SK-N-SH treated with all-trans-retinoic acid at 6 μM for 48 hours (cell line): ENCODE data around the gene TRPM5.

Experiments
- ATAC-seq: fragments of 200-7000 bp; cut with Tn5 transposase; 3 replicates; pipeline ENCODE4 v1.9.1; 2020; ENCODE audit warnings: mild to moderate bottlenecking, moderate library complexity
- BACH2 ChIP-seq: fragments of 250-450 bp; sonication (Bioruptor Pico); IDR thresholded peaks from 2 replicates; pipeline ENCODE4 v1.9.0; 2021; ENCODE audit warnings: mild to moderate bottlenecking, borderline replicate concordance
- ISL1 ChIP-seq: fragments of 250-450 bp; sonication (Bioruptor Pico); IDR thresholded peaks from 2 replicates; pipeline ENCODE4 v2.1.2; 2022; ENCODE audit warnings: mild to moderate bottlenecking, moderate library complexity
- RARB ChIP-seq: fragments of 250-450 bp; sonication (Bioruptor Pico); IDR thresholded peaks from 2 replicates; pipeline ENCODE4 v1.8.0; 2021; ENCODE audit warnings: mild to moderate bottlenecking, moderate library complexity
- TOX ChIP-seq: fragments of 250-450 bp; sonication (Bioruptor Pico); IDR thresholded peaks from 2 replicates; pipeline ENCODE4 v1.8.0; 2021; ENCODE audit warnings: mild to moderate bottlenecking, moderate library complexity, borderline replicate concordance
- ZNF565 ChIP-seq: fragments of 450-650 bp; formaldehyde crosslinking; conservative IDR thresholded peaks from 2 replicates; pipeline ENCODE4 v1.5.0; 2020; ENCODE audit warnings: low read depth, mild to moderate bottlenecking, moderate library complexity
- TF ChIP-seq, protein P1 (sequence below): fragments of 250-450 bp; sonication (Bioruptor Pico); IDR thresholded peaks from 2 replicates; pipeline ENCODE4 v1.5.0; 2020; ENCODE audit warnings: mild to moderate bottlenecking, moderate library complexity
- TF ChIP-seq, protein P2 (sequence below): fragments of 250-450 bp; sonication (Bioruptor Pico); IDR thresholded peaks from 2 replicates; pipeline ENCODE4 v1.5.1; 2020; ENCODE audit warnings: low read depth, mild to moderate bottlenecking, moderate library complexity

TRPM5 gene

DNA sequence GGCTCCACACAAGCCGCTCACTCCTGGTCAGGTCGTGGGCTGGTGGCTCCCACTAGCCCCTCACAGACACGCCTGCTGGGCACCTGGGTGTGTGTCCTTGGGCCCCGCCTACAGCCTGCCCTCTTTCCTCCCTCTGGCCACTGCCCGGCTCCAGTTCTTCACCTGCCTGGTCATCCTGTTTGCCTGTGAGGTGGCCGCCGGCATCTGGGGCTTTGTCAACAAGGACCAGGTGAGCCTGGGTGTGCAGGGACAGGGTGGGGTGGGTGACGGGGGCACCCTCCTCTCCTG is 49.6 kb downstream of the TRPM5 start:
- ATAC-seq = no peak
- no peak for TF ChIP-seq ISL1 (CRISPR knock-in tag)
- TF ChIP-seq TOX (CRISPR knock-in tag) = no peak
- TF ChIP-seq, protein P1, sequence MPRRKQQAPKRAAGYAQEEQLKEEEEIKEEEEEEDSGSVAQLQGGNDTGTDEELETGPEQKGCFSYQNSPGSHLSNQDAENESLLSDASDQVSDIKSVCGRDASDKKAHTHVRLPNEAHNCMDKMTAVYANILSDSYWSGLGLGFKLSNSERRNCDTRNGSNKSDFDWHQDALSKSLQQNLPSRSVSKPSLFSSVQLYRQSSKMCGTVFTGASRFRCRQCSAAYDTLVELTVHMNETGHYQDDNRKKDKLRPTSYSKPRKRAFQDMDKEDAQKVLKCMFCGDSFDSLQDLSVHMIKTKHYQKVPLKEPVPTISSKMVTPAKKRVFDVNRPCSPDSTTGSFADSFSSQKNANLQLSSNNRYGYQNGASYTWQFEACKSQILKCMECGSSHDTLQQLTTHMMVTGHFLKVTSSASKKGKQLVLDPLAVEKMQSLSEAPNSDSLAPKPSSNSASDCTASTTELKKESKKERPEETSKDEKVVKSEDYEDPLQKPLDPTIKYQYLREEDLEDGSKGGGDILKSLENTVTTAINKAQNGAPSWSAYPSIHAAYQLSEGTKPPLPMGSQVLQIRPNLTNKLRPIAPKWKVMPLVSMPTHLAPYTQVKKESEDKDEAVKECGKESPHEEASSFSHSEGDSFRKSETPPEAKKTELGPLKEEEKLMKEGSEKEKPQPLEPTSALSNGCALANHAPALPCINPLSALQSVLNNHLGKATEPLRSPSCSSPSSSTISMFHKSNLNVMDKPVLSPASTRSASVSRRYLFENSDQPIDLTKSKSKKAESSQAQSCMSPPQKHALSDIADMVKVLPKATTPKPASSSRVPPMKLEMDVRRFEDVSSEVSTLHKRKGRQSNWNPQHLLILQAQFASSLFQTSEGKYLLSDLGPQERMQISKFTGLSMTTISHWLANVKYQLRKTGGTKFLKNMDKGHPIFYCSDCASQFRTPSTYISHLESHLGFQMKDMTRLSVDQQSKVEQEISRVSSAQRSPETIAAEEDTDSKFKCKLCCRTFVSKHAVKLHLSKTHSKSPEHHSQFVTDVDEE (CRISPR knock-in tag) = no peak
- TF ChIP-seq, protein P2, sequence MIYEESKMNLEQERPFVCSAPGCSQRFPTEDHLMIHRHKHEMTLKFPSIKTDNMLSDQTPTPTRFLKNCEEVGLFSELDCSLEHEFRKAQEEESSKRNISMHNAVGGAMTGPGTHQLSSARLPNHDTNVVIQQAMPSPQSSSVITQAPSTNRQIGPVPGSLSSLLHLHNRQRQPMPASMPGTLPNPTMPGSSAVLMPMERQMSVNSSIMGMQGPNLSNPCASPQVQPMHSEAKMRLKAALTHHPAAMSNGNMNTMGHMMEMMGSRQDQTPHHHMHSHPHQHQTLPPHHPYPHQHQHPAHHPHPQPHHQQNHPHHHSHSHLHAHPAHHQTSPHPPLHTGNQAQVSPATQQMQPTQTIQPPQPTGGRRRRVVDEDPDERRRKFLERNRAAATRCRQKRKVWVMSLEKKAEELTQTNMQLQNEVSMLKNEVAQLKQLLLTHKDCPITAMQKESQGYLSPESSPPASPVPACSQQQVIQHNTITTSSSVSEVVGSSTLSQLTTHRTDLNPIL = no peak
- no peak for TF ChIP-seq RARB (CRISPR knock-in tag)
- no peak for TF ChIP-seq ZNF565 (CRISPR knock-in tag)
- no peak for TF ChIP-seq BACH2
